ENCODE data around the gene FASTKD1.
"Not testable (repeated sequence)": the region's sequence is repeated elsewhere in the genome, so short reads cannot be mapped to it uniquely, and the experiment has no call there.

The FASTKD1 gene

GRCh38 chr2:169573160-169573973, at the start of gene FASTKD1:
TSS of gene FASTKD1 (minus strand) at chr2:169573865. CDS start at chr2:169572029, 1,836 bp downstream.
- DNase-seq (ENCODE audit: low spot score): peak; percentile 88

- no peak for DNase-seq (ENCODE audit: low spot score)
Observed at GRCh38 chr2:169623235-169623634, 49.6 kb upstream of the FASTKD1 start.

GRCh38 chr2:169620509-169620908, 46.8 kb upstream of the FASTKD1 start:
- DNase-seq (ENCODE audit: low spot score): no peak

- no peak for DNase-seq (ENCODE audit: low spot score)
Observed at GRCh38 chr2:169619946-169620345, 46.3 kb upstream of the FASTKD1 start.

GRCh38 chr2:169615982-169616381, 42.3 kb upstream of the FASTKD1 start:
- DNase-seq (ENCODE audit: low spot score): not testable (repeated sequence)

- no peak for DNase-seq (ENCODE audit: low spot score)
Observed at GRCh38 chr2:169613876-169614275, 40.2 kb upstream of the FASTKD1 start.

- no peak for DNase-seq (ENCODE audit: low spot score)
Observed at GRCh38 chr2:169609264-169609663, 35.6 kb upstream of the FASTKD1 start.

GRCh38 chr2:169599568-169599967, 25.9 kb upstream of the FASTKD1 start:
- no peak for DNase-seq (ENCODE audit: low spot score)

GRCh38 chr2:169598982-169599381, 25.3 kb upstream of the FASTKD1 start:
- DNase-seq (ENCODE audit: low spot score): no peak

GRCh38 chr2:169596546-169596945, 22.9 kb upstream of the FASTKD1 start:
- DNase-seq (ENCODE audit: low spot score): not testable (repeated sequence)

- no peak for DNase-seq (ENCODE audit: low spot score)
Observed at GRCh38 chr2:169590804-169591203, 17.1 kb upstream of the FASTKD1 start.

GRCh38 chr2:169585673-169586072, 12.0 kb upstream of the FASTKD1 start:
- DNase-seq (ENCODE audit: low spot score): no peak

GRCh38 chr2:169584005-169584877, 10.6 kb upstream of the FASTKD1 start, which contains the start of gene PPIG:
TSS of gene PPIG (plus strand) at chr2:169584351. CDS start at chr2:169604042, 19,691 bp downstream.
- peak; percentile 95 for DNase-seq (ENCODE audit: low spot score)

- DNase-seq (ENCODE audit: low spot score): no peak
Observed at GRCh38 chr2:169583518-169583917, 9.9 kb upstream of the FASTKD1 start.

- DNase-seq (ENCODE audit: low spot score): not testable (repeated sequence)
Observed at GRCh38 chr2:169582552-169583266, 9.0 kb upstream of the FASTKD1 start.

GRCh38 chr2:169579044-169579443, 5.4 kb upstream of the FASTKD1 start:
- DNase-seq (ENCODE audit: low spot score): no peak

- not testable (repeated sequence) for DNase-seq (ENCODE audit: low spot score)
Observed at GRCh38 chr2:169575264-169575663, 1.6 kb upstream of the FASTKD1 start.

GRCh38 chr2:169574539-169574938, 874 bp upstream of the FASTKD1 start:
- not testable (repeated sequence) for DNase-seq (ENCODE audit: low spot score)

GRCh38 chr2:169573974-169574299, 272 bp upstream of the FASTKD1 start:
- no peak for DNase-seq (ENCODE audit: low spot score)

- no peak for DNase-seq (ENCODE audit: low spot score)
Observed at GRCh38 chr2:169572821-169573159, 875 bp downstream of the FASTKD1 start.

GRCh38 chr2:169572189-169572588, 1.5 kb downstream of the FASTKD1 start:
- no peak for DNase-seq (ENCODE audit: low spot score)

GRCh38 chr2:169571571-169571970, 2.1 kb downstream of the FASTKD1 start:
- no peak for DNase-seq (ENCODE audit: low spot score)
